B cell (primary cell): ENCODE data around the gene ADCY2. TPM values are rescaled to one million over a fixed set of nuclear protein-coding genes. Genes with fewer than 3 reads are reported as not detected.

Experiments
- ATAC-seq: fragments of 200-7000 bp; cut with Tn5 transposase; one replicate; pipeline ENCODE4 v1.10.0; 2021; ENCODE audit warnings: low read depth, mild to moderate bottlenecking, moderate number of reproducible peaks, moderate library complexity
- CTCF ChIA-PET: fragments of 350-600 bp; sonication (Branson Sonifier 250); formaldehyde crosslinking; loops from one replicate; lab custom pipeline; 2021; ENCODE audit warnings: antibody characterized with exemption, inconsistent platforms; lab: Charles Lee
- POLR2A ChIA-PET: fragments of 350-600 bp; sonication (Branson Sonifier 250); formaldehyde crosslinking; loops from one replicate; lab custom pipeline; 2021; ENCODE audit warnings: antibody characterized with exemption; lab: Charles Lee
- DNase-seq: peaks from one replicate; pipeline ENCODE4 v3.0.0; 2013
- H2AFZ ChIP-seq: 2 replicates; pipeline ENCODE4 v1.6.1; 2012; ENCODE audit warnings: mild to moderate bottlenecking, low read depth, low read length; ENCODE audit not compliant: insufficient read depth, poor library complexity, severe bottlenecking
- H3K27ac ChIP-seq, 2 donors: 1 replicate in 1 of 2; 2 replicates in 1 of 2; pipeline ENCODE4 v1.5.1; 2012 to 2013; ENCODE audit warnings: low read length in 2 of 2, mild to moderate bottlenecking in 2 of 2, moderate library complexity in 1 of 2
- H3K27me3 ChIP-seq, 4 experiments: fragments of 200-600 bp in 1 of 4; sonication (generic) in 1 of 4; replicated peaks in 1 of 4; 1 replicate in 2 of 4; 2 replicates in 2 of 4; pipeline versions ENCODE4 v1.6.1 to v1.7.0; 2013 to 2016; ENCODE audit warnings: low read length in 3 of 4, mild to moderate bottlenecking in 2 of 4, mixed read lengths in 1 of 4, moderate library complexity in 1 of 4; ENCODE audit not compliant: insufficient read depth in 4 of 4, control insufficient read depth in 3 of 4; ENCODE audit errors: control extremely low read depth in 1 of 4
- H3K36me3 ChIP-seq, 2 experiments: replicated peaks in 1 of 2; 1 replicate in 1 of 2; 2 replicates in 1 of 2; pipeline versions ENCODE4 v1.6.1 to v1.7.1; 2013; ENCODE audit warnings: low read length in 1 of 2; ENCODE audit not compliant: insufficient read depth in 2 of 2, control insufficient read depth in 1 of 2; ENCODE audit errors: control extremely low read depth in 1 of 2, extremely low read depth in 1 of 2
- H3K4me1 ChIP-seq, 2 donors: fragments of 200-600 bp in 1 of 2; sonication (generic) in 1 of 2; 1 replicate in 1 of 2; 2 replicates in 1 of 2; pipeline versions ENCODE4 v1.5.1 to v1.6.1; 2013 to 2017; ENCODE audit warnings: low read length in 2 of 2; ENCODE audit not compliant: control insufficient read depth in 2 of 2, insufficient read depth in 2 of 2
- H3K4me2 ChIP-seq: replicated peaks from 2 replicates; pipeline ENCODE3; 2012; ENCODE audit warnings: mild to moderate bottlenecking, low read depth, low read length; ENCODE audit not compliant: poor library complexity, severe bottlenecking
- H3K4me3 ChIP-seq, 5 experiments: fragments of 200-600 bp in 1 of 5; sonication (generic) in 1 of 5; 1 replicate in 3 of 5; 2 replicates in 2 of 5; pipeline versions ENCODE4 v1.5.1 to v1.7.0; 2011 to 2016; ENCODE audit warnings: low read length in 4 of 5, mild to moderate bottlenecking in 4 of 5, low read depth in 2 of 5, control low read depth in 1 of 5, moderate library complexity in 1 of 5; ENCODE audit not compliant: insufficient read depth in 1 of 5; ENCODE audit errors: control extremely low read depth in 1 of 5, extremely low read depth in 1 of 5
- H3K79me2 ChIP-seq: fragments of 200-600 bp; sonication (generic); one replicate; pipeline ENCODE4 v1.6.0; 2016; ENCODE audit warnings: low read length; ENCODE audit not compliant: control insufficient read depth, insufficient read depth
- H3K9ac ChIP-seq: fragments of 200-600 bp; sonication (generic); 2 replicates; pipeline ENCODE4 v1.6.1; 2017; ENCODE audit warnings: mild to moderate bottlenecking, low read length, moderate library complexity
- H3K9me3 ChIP-seq, 3 donors: one replicate each; pipeline versions ENCODE4 v1.6.1 to v1.7.1; 2013; ENCODE audit warnings: low read length in 2 of 3; ENCODE audit not compliant: control insufficient read depth in 2 of 3, insufficient read depth in 1 of 3; ENCODE audit errors: control extremely low read depth in 1 of 3
- H4K20me1 ChIP-seq: 2 replicates; pipeline ENCODE4 v1.6.0; 2012; ENCODE audit warnings: mild to moderate bottlenecking, low read length; ENCODE audit not compliant: insufficient read depth, control insufficient read depth, poor library complexity, severe bottlenecking
- H3K27ac Mint-ChIP-seq: one replicate; pipeline ENCODE4 v1.8.0; 2021; ENCODE audit warnings: mixed read lengths
- H3K27me3 Mint-ChIP-seq: one replicate; pipeline ENCODE4 v1.8.0; 2021; ENCODE audit warnings: mixed read lengths
- H3K4me1 Mint-ChIP-seq: one replicate; pipeline ENCODE4 v1.8.0; 2021; ENCODE audit warnings: mixed read lengths
- H3K4me3 Mint-ChIP-seq: one replicate; pipeline ENCODE4 v1.8.0; 2021; ENCODE audit warnings: mixed read lengths
- H3K9me3 Mint-ChIP-seq: one replicate; pipeline ENCODE4 v1.8.0; 2022; ENCODE audit warnings: mixed read lengths; ENCODE audit not compliant: insufficient read depth
- CTCF ChIP-seq: fragments of 200-600 bp; IDR thresholded peaks from one replicate; pipeline ENCODE4 v1.8.0; 2022; ENCODE audit warnings: antibody characterized with exemption, mild to moderate bottlenecking
- EZH2 ChIP-seq: IDR thresholded peaks from 2 replicates; pipeline ENCODE4 v1.6.1; 2012; ENCODE audit warnings: borderline replicate concordance, low read depth, mild to moderate bottlenecking, moderate library complexity, low read length; ENCODE audit not compliant: insufficient read depth, poor library complexity, severe bottlenecking
- WGBS: methylation state at CpG from one replicate; pipeline ENCODE4 v1.1.5; 2013; ENCODE audit warnings: missing lambda C conversion rate; ENCODE audit not compliant: insufficient coverage; 5-methylcytosine and 5-hydroxymethylcytosine counted together
- intact Hi-C: fragments of 100-400 bp; cut with micrococcal nuclease; formaldehyde crosslinking; loops from one replicate; pipeline ENCODE4 v1.10.0; 2022
- polyA plus RNA-seq: library from polyadenylated mRNA; depleted of rRNA; stranded (reverse); fragments of >200 nt; gene quantifications from 2 replicates; pipeline ENCODE4 v1.2.3, GENCODE V29; 2012
- total RNA-seq, 2 donors: library from RNA; stranded (reverse); fragments of 120-200 nt in 1 of 2; gene quantifications; 1 replicate in 1 of 2; 2 replicates in 1 of 2; pipeline versions ENCODE4 v1.2.3 to v1.2.4, GENCODE V29; 2013 to 2022

The ADCY2 gene
- total and polyA plus RNA-seq, 2 donors (not counting 1 experiment from before 2014, with no cell fraction given), result not detected

GRCh38 chr5:7811715-7812114 lies 415.8 kb downstream of the ADCY2 start:
- H4K20me1 ChIP-seq, result no peaks in the 10 kb centered on the region
- H3K4me1 ChIP-seq, result peaks cover 0 to 5% of the 10 kb centered on the region in 2 donors
- ChIA-PET CTCF (no interaction called here), POLR2A (no interaction called here)
- no peak for ATAC-seq
- no peak overlapping the region for H3K27ac Mint-ChIP-seq
- DNase-seq, result no peak
- no peak overlapping the region for H3K9ac ChIP-seq
- H3K27ac ChIP-seq, result no peak overlapping the region
- no peaks in the 10 kb centered on the region for H3K9me3 Mint-ChIP-seq
- H2AFZ ChIP-seq, result no peak overlapping the region
- H3K4me3 ChIP-seq, result no peak overlapping the region
- intact Hi-C loops, result no loop called here
- TF ChIP-seq EZH2 (no peak), CTCF (no peak)
- H3K4me2 ChIP-seq, result no peak overlapping the region
- H3K27me3 Mint-ChIP-seq, result peaks cover 44% of the 10 kb centered on the region
- WGBS, result 58% methylated on average over 4 of the region's 5 CpGs
- no peaks in the 10 kb centered on the region for H3K36me3 ChIP-seq
- H3K79me2 ChIP-seq, result no peaks in the 10 kb centered on the region
- peaks cover 0 to 19% (median 4%) of the 10 kb centered on the region in 4 experiments for H3K27me3 ChIP-seq
- H3K4me3 Mint-ChIP-seq, result no peak overlapping the region
- H3K9me3 ChIP-seq, result no peaks in the 10 kb centered on the region
- H3K4me1 Mint-ChIP-seq, result no peaks in the 10 kb centered on the region

- Histone ChIP-seq H4K20me1 (no peaks in the 10 kb centered on the region), H3K4me1 (peaks cover 0 to 5% of the 10 kb centered on the region in 2 donors), H3K27me3 (peaks cover 0 to 19% (median 4%) of the 10 kb centered on the region in 4 experiments), H3K4me3 (no peak overlapping the region), H3K36me3 (no peaks in the 10 kb centered on the region), H3K9ac (no peak overlapping the region), H3K4me2 (no peak overlapping the region), H3K9me3 (no peaks in the 10 kb centered on the region), H3K79me2 (no peaks in the 10 kb centered on the region), H3K27ac (no peak overlapping the region), H2AFZ (no peak overlapping the region)
- TF ChIP-seq EZH2 (no peak), CTCF (no peak)
- WGBS, result no CpG with 5 or more reads among the region's 2 CpGs
- no peak for ATAC-seq
- intact Hi-C loops, result no loop called here
- DNase-seq, result no peak
- CTCF ChIA-PET, result interaction anchor here (1.2 kb wide), 1 partner anchor 20 kb away, joined by 3 read pairs; no protein-coding TSS in a partner anchor
- Mint-ChIP-seq H3K9me3 (no peaks in the 10 kb centered on the region), H3K4me3 (no peak overlapping the region), H3K27me3 (peaks cover 47% of the 10 kb centered on the region), H3K4me1 (no peaks in the 10 kb centered on the region), H3K27ac (no peak overlapping the region)
- POLR2A ChIA-PET, result no interaction called here
These were observed 417.1 kb downstream of the ADCY2 start for GRCh38 chr5:7813007-7813406.
